GM18526 (cell line): Measurements from ENCODE around the gene MCM5.

ENCODE experiments used
- POLR2A ChIP-seq: IDR thresholded peaks from 3 replicates; pipeline ENCODE4 v1.6.1; 2011; ENCODE audit not compliant: insufficient read length; ENCODE audit errors: extremely low read depth

Gene MCM5

DNA sequence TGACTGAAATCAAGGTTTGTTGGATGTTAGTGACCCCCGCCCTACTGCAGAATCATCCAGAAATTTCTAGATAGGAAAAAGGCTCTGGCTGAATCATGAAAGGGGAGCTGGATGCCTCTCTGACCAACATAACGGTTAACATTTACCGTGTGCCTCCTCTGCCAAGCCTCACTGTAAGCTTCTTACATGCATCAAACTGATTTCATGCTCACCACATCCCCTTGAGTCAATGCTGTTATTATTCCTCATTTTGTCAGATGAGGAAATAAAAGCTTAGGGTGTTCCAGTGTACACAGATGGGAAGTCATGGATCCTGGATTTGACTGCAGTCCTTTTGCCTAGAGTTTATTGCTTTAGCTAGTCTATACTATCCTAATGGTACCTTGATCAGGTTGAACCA is 24.9 kb upstream of the MCM5 start:
- TF ChIP-seq POLR2A, result no peak

DNA sequence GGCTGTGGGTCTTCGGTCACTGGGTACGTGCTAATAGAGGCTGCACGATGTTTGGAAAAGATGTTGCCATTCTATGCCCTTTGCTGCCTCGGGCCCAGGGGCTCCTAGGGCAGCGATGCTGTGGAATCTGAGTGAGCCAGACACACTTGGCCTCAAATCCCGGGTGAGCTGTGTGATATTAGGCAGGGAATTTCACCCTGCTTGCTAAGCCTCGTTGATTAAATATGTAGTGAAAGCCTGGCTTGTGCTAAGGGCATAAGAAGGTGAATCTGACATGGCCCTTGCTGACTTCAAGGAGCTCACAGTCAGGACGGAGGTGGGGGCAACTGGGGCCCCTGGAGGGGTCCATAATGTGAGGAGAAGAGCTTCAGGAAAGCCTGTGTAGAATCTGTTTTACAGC is 24.4 kb upstream of the MCM5 start:
- no peak for TF ChIP-seq POLR2A

DNA sequence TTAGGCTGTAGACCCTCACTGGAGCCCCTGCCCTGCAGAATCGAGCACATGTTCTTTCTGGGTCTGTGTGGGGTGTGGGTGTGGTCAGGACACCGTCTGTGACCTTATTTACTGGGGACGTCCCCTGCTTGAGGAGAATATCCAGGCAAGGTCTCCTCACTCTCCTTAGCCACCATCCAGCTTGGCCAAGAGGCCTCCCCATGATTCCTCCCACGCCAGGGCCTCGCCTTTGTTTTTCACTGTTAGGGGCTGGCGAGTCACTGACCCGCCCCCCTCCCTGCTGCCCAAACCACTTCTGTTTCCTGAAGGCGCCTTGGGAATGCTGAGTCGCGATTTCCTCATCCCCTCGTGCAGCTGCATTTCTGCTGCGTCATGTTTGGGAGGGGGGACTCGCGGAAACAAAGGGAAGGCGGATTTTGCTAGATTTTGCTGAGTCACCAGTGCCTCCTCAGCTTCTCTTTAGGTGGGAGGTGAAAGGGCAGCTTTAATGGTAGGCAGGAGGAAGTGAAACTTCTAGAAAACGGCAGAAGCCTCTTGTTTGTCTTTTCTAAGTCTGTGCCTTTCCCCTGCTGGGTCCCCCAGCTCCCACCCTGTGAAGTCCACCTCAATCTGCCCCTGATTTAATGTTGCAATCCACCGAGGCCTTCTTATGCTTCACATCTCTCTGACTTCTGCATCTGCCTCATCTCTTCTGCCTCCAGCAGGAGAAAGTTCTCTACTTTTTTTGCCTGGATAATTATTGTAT is 23.0 kb upstream of the MCM5 start:
- no peak for TF ChIP-seq POLR2A

DNA sequence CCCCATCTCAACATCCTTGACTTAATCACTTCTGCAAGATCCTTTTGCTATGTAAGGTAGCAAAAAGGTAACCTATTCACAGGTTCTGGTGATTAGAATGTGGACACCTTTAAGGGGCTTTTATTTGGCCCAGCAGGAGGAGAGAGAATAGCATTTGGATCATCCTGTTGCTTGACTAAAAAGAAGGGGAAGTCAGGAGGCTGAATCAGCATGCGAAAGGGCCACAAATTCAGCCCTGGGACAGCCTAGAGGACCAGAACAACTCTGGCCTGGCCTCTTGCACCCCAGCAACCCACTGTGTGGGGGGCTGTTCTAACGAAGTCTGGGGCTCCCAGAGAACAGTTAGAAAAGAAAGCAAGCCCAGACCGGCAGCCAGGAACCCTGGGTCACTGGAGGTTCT is 22.2 kb upstream of the MCM5 start:
- TF ChIP-seq POLR2A, result no peak

DNA sequence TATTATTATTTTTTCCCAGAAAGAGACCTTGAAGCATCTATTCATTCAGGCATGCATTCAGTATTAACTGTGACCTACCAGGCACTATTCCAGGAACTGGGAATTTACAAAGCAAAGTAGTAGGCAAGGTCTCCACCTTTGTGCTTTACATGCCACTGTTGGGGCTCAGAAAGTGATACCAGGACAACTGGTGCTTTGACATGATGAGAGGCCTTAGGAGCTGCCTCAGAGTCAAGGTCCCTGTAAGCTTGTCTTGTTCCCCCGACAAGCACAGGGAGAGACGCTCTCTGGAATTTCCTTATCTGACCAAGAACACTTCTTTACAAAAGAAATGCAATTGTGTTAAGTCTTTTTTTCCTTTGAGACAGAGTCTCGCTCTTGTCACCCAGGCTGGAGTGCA is 21.3 kb upstream of the MCM5 start:
- TF ChIP-seq POLR2A, result no peak

DNA sequence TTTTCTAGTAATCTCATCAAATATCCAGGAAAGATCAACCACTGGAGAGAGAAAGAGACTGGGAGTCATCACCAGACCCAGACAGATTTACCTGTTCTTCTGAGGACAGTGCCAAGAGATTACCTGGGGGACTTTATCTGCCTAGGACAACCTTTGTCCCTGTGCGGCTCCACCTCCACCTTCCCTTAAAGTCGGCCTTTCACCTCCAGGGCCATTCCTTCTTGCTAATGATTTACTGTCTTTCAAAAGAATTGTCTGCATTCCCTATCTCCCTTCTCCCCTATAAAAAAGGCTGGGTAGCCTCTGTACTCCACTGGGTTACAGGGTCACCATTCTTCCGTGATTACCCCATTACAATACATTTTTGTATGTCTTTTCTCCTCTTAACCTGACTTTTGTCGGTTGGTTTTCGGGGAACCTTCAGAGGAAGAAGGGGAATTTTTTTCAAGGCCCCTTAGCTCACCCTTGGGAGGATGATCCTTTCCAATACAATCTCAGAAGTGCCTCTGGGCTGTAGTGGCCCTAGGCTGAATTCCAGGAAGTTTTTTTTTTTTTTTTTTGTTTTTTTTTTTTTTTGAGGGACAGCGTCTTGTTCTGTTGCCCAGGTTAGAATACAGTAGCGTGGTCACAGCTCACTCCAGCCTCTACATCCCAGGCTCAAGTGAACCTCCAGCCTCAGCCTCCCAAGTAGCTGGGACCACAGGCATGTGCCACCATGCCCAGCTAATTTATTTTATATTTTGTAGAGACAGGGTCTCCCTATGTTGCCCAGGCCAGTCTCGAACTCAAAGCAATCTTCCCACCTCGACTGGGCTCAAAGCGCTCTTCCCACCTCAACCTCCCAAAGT is 20.6 kb upstream of the MCM5 start:
- TF ChIP-seq POLR2A, result no peak

DNA sequence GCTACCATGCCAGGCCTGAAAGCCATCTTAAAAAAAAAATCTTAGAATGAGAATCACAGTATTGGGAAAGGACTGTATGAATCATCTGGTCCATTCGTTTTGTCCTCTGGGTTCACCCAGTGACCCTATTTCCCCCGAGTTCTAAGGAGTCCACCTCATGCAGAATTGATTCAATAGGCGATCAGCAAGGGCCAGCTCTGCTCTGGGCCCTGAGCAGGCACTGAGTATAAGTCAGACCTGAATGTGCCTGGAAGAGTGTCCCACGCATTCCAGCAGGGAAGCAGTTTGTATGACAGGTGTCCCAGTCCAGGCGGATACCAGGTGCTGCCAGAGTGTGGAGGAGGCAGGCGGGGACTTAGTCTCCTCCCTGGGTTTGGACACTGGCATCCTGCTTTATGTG is 19.9 kb upstream of the MCM5 start:
- TF ChIP-seq POLR2A, result no peak

DNA sequence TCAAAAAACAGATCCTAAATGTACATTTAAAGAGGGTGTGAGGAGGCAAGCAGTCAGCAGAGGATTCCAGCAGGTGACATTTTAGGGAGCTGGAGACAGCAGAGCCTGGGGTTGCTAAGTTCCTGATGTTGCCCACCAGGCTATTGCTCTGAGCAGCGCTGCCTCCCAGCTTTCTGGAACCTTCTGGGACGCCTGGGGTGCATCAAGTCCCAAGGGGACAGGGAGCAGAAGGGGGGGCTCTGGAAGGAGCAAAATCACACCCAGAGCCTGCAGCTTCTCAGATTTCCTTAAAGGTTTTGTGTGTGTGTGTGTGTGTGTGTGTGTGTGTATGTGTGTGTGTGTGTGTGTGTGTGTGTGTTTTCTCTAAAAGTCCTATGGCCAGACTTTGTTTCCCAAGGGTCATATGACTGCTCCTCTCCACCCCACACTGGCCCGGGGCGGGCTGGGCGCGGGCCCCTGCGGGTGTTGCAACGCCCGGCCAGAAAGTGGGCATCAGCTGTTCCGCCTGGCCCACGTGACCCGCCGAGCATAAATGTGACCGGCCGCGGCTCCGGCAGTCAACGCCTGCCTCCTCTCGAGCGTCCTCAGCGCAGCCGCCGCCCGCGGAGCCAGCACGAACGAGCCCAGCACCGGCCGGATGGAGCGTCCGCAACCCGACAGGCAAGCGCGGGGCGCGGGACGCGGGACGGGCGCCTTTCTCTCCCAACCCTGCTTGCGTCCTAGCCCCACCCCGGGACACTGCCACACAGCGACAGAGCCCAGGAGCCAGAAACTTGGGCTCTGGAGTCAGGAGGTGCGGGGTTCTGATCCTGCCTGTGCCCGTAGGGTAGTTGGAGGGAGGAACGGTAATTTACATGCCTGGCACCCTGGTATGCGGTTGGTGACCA is 19.2 kb upstream of the MCM5 start, which contains the start of gene HMOX1:
HMOX1 (plus strand) TSS at position 560 of the 887 bp plus-strand sequence; CDS start at position 638, 78 bp downstream.
- peak; percentile 73 for TF ChIP-seq POLR2A

DNA sequence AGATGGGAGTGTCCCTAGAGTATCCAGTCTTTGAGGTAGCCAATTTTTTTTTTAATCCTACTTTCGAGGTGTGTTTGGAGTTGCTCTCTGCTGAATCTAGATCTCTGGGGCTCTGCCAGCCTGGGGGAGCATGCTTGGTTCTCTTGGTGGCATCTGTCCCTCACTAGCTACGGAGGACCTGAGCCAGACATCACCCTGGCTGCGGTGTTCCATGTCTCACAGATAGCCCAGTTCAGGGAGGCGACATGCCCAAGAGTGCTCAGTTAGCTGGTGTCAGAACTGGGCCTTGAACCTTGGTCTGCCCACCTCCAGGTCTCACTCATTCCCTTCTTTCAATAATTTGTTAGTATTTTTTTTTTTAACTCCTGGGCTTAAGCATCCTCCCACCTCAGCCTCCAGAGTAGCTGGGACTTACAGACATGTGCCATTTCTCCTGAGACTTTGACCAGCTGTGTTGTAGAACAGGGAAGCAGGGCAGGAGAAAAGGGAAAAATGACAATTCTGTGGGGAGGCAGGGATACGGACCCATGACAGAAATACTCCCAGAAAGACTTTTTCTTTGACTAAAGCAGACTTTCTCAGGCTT is 18.4 kb upstream of the MCM5 start:
- TF ChIP-seq POLR2A, result no peak

DNA sequence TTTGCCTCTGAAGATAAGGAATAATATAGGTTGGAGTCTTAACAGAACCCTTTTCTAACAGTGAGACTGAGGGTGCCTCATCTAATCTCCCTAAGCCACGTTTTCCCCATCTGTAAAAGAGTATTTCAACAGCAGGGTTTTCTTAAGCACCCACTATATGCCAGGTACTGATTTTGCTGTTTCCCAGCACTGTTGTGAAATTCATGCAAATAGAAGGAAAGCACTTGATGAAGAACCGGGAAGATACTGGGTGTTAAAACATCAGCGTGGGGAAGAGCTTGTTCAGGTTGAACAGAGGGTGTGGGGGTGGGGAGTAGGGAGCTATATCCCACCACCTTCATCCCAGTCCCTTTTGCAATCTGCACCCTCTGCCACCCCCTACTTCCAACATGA is 16.3 kb upstream of the MCM5 start:
- no peak for TF ChIP-seq POLR2A

DNA sequence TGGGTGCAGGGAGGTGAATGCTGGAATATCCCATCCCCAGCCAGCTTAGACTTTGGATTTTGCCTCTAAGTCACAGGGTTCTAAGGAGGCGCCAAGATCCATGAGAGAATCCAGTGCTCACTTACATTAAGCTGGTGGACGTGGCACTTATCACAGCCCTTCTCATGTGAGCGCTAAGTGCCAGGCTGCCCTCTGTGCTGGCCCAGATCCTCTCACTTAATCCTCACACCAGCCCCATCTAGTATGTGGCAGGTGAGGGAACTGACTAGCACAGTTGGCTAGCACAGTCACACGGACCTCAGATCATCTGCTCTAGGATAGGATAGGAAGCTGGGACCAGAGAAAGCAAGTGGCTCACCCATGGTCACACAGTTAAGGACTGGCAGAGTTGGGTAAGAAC is 15.4 kb upstream of the MCM5 start:
- TF ChIP-seq POLR2A, result no peak

DNA sequence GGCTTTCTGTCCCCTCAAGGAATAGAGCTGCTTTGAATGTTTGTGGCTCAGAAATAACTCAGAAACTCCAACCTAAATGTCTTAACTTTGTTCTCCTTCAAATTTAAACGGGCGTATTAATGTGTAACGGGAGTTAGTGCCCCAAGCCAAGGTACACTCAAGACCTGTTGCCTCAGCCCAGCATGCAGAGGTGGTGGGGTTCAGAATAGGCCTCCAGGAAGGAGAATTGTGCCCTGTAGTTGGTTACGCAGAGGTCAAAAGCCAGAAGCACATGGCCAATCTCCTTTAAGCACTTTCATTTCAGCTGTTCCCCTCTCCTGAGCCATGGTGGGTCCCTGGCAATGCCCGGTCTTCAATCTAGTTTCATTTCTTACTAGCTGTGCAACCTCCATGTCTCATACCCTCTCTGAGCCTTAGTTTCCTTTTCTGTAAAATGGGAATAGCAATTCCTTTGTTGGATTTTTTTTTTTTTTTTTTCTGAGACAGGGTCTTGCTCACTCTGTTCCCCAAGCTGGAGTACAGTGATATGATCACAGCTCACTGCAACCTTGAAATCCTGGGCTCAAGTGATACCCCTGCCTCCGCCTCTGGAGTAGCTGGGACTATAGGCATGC is 14.9 kb upstream of the MCM5 start:
- no peak for TF ChIP-seq POLR2A

DNA sequence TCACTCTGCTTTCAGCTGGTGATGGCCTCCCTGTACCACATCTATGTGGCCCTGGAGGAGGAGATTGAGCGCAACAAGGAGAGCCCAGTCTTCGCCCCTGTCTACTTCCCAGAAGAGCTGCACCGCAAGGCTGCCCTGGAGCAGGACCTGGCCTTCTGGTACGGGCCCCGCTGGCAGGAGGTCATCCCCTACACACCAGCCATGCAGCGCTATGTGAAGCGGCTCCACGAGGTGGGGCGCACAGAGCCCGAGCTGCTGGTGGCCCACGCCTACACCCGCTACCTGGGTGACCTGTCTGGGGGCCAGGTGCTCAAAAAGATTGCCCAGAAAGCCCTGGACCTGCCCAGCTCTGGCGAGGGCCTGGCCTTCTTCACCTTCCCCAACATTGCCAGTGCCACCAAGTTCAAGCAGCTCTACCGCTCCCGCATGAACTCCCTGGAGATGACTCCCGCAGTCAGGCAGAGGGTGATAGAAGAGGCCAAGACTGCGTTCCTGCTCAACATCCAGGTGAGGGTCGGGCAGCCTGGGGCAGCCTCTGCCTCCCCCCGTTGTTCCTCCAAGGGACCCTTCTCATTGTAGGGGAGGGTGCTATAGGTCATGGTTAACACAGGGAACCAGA is 13.2 kb upstream of the MCM5 start:
- TF ChIP-seq POLR2A, result no peak

DNA sequence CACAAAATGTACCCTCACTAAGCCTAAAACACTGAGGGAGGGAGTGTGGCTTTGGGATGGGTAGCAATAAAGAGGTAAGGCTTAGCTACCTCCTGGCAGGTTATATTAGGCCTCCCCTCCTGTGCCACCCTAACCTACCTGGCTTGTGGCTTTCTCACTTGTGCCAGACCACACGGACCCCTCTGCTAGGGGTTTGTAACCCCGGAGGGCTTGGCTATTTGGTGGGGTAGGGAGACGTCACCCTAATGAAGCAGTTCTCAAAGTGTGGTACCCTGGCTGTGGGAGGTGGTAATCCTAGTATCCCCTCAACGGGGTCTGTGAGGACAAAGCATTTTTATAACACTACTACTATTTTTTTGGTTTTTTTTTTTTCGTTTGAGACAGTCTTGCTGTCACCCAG is 9.0 kb upstream of the MCM5 start:
- no peak for TF ChIP-seq POLR2A
